ENCODE measurements around the gene MYLK2.

Gene MYLK2

GRCh38 chr20:31879143-31879987, 60.2 kb downstream of the MYLK2 start:
- no peaks in the 10 kb centered on the region for H3K9me2 ChIP-seq (replicated peaks; ENCODE audit: control insufficient read depth, low read length)
- H3K79me2 ChIP-seq (ENCODE audit: control insufficient read depth, low read length): no peaks in the 10 kb centered on the region
- TF ChIP-seq CTCF (IDR thresholded peaks at IDR 0.05; ENCODE audit: low read depth, low read length, poor library complexity, severe bottlenecking) (no peak), EZH2phosphoT487 (IDR thresholded peaks at IDR 0.05; ENCODE audit: borderline replicate concordance, low read length) (no peak)
- H3K9me3 ChIP-seq (ENCODE audit: control insufficient read depth, insufficient read depth, low read length): peaks cover 3% of the 10 kb centered on the region; the same call in 1 of the 2 replicates
- H4K20me1 ChIP-seq (ENCODE audit: control insufficient read depth, insufficient read depth, low read depth, low read length): no peaks in the 10 kb centered on the region
- H3F3A ChIP-seq (ENCODE audit: control insufficient read depth, insufficient read depth): 0 out of 2 replicates have a peak, but pooled peaks cover 4% of the 10 kb centered on the region
- peak overlapping the region; percentile 78 for H3K4me3 ChIP-seq (ENCODE audit: low read length)
- H3K27ac ChIP-seq (ENCODE audit: low read depth, low read length): no peak overlapping the region
- peaks cover 13% of the 10 kb centered on the region for H3K4me1 ChIP-seq (ENCODE audit: control insufficient read depth, low read length)
- H3K4me2 ChIP-seq (ENCODE audit: low read length): peak overlapping the region; percentile 64
- peaks cover 17% of the 10 kb centered on the region for H3K27me3 ChIP-seq (ENCODE audit: control insufficient read depth, low read length)
- H3K36me3 ChIP-seq (ENCODE audit: control insufficient read depth, low read length): no peaks in the 10 kb centered on the region

- Histone ChIP-seq H3K4me1 (ENCODE audit: control insufficient read depth, low read length) (peaks cover 10% of the 10 kb centered on the region), H3K4me2 (ENCODE audit: low read length) (no peak overlapping the region), H3K4me3 (ENCODE audit: low read length) (no peak overlapping the region), H4K20me1 (ENCODE audit: control insufficient read depth, insufficient read depth, low read depth, low read length) (no peaks in the 10 kb centered on the region), H3K9me3 (ENCODE audit: control insufficient read depth, insufficient read depth, low read length) (peaks cover 3% of the 10 kb centered on the region; the same call in 1 of the 2 replicates), H3K36me3 (ENCODE audit: control insufficient read depth, low read length) (no peaks in the 10 kb centered on the region), H3K27ac (ENCODE audit: low read depth, low read length) (no peak overlapping the region), H3K27me3 (ENCODE audit: control insufficient read depth, low read length) (peaks cover 20% of the 10 kb centered on the region), H3F3A (ENCODE audit: control insufficient read depth, insufficient read depth) (0 out of 2 replicates have a peak, but pooled peaks cover 4% of the 10 kb centered on the region), H3K9me2 (replicated peaks; ENCODE audit: control insufficient read depth, low read length) (no peaks in the 10 kb centered on the region), H3K79me2 (ENCODE audit: control insufficient read depth, low read length) (no peaks in the 10 kb centered on the region)
- TF ChIP-seq EZH2phosphoT487 (IDR thresholded peaks at IDR 0.05; ENCODE audit: borderline replicate concordance, low read length): no peak
- no peak for TF ChIP-seq CTCF (IDR thresholded peaks at IDR 0.05; ENCODE audit: low read depth, low read length, poor library complexity, severe bottlenecking)
Measured at GRCh38 chr20:31881945-31882344, 62.8 kb downstream of the MYLK2 start.

- no peaks in the 10 kb centered on the region for H3K9me2 ChIP-seq (replicated peaks; ENCODE audit: control insufficient read depth, low read length)
Measured at GRCh38 chr20:31883829-31884228, 64.7 kb downstream of the MYLK2 start.

More at GRCh38 chr20:31883829-31884228, 64.7 kb downstream of the MYLK2 start:
- Histone ChIP-seq H3K79me2 (ENCODE audit: control insufficient read depth, low read length) (no peaks in the 10 kb centered on the region), H3K4me3 (ENCODE audit: low read length) (no peak overlapping the region), H3K9me3 (ENCODE audit: control insufficient read depth, insufficient read depth, low read length) (peaks cover 3% of the 10 kb centered on the region; the same call in 1 of the 2 replicates), H3K27ac (ENCODE audit: low read depth, low read length) (no peak overlapping the region), H3K27me3 (ENCODE audit: control insufficient read depth, low read length) (peaks cover 16% of the 10 kb centered on the region), H4K20me1 (ENCODE audit: control insufficient read depth, insufficient read depth, low read depth, low read length) (no peaks in the 10 kb centered on the region), H3K36me3 (ENCODE audit: control insufficient read depth, low read length) (no peaks in the 10 kb centered on the region), H3K4me1 (ENCODE audit: control insufficient read depth, low read length) (peaks cover 10% of the 10 kb centered on the region), H3F3A (ENCODE audit: control insufficient read depth, insufficient read depth) (0 out of 2 replicates have a peak, but pooled peaks cover 4% of the 10 kb centered on the region), H3K4me2 (ENCODE audit: low read length) (no peak overlapping the region)
- TF ChIP-seq CTCF (IDR thresholded peaks at IDR 0.05; ENCODE audit: low read depth, low read length, poor library complexity, severe bottlenecking): no peak
- TF ChIP-seq EZH2phosphoT487 (IDR thresholded peaks at IDR 0.05; ENCODE audit: borderline replicate concordance, low read length): no peak

All from DOHH2 (cell line).